GM21423 (cell line): ENCODE results near the gene MSANTD3.
"Not testable (repeated sequence)": the region's sequence is repeated elsewhere in the genome, so short reads cannot be mapped to it uniquely, and the experiment has no call there.

ENCODE experiments used
- ATAC-seq: cut with Tn5 transposase; IDR thresholded peaks from one replicate; pipeline ENCODE4 v1.9.1; 2021; ENCODE audit warnings: mild to moderate bottlenecking, moderate library complexity; ENCODE audit not compliant: unreplicated experiment

Gene MSANTD3

GRCh38 chr9:100428871-100429654 lies 2.1 kb downstream of the MSANTD3 start:
- ATAC-seq: no peak

- no peak for ATAC-seq
Measured at GRCh38 chr9:100430286-100430940, 3.5 kb downstream of the MSANTD3 start.

GRCh38 chr9:100431886-100432285 lies 4.9 kb downstream of the MSANTD3 start:
- no peak for ATAC-seq

- ATAC-seq: no peak
Measured at GRCh38 chr9:100432736-100433135, 5.8 kb downstream of the MSANTD3 start.

- no peak for ATAC-seq
Measured at GRCh38 chr9:100436571-100436970, 9.6 kb downstream of the MSANTD3 start.

GRCh38 chr9:100437860-100438805 lies 11.2 kb downstream of the MSANTD3 start:
- no peak for ATAC-seq

GRCh38 chr9:100440071-100440470 lies 13.1 kb downstream of the MSANTD3 start:
- no peak for ATAC-seq

GRCh38 chr9:100440487-100440886 lies 13.5 kb downstream of the MSANTD3 start:
- not testable (repeated sequence) for ATAC-seq

- ATAC-seq: no peak
Measured at GRCh38 chr9:100441911-100442361, 15.0 kb downstream of the MSANTD3 start.

- ATAC-seq: no peak
Measured at GRCh38 chr9:100443781-100444768, 17.1 kb downstream of the MSANTD3 start.

GRCh38 chr9:100445161-100445902 lies 18.4 kb downstream of the MSANTD3 start:
- no peak for ATAC-seq

GRCh38 chr9:100445903-100446549 lies 19.1 kb downstream of the MSANTD3 start:
- ATAC-seq: no peak

GRCh38 chr9:100447041-100447440 lies 20.1 kb downstream of the MSANTD3 start:
- no peak for ATAC-seq

- no peak for ATAC-seq
Measured at GRCh38 chr9:100448266-100448665, 21.3 kb downstream of the MSANTD3 start.

- peak; percentile 58 for ATAC-seq
Measured at GRCh38 chr9:100449420-100449819, 22.5 kb downstream of the MSANTD3 start.

GRCh38 chr9:100452894-100453293 lies 26.0 kb downstream of the MSANTD3 start:
- no peak for ATAC-seq

- no peak for ATAC-seq
Measured at GRCh38 chr9:100455470-100455869, 28.5 kb downstream of the MSANTD3 start.

GRCh38 chr9:100457517-100457916 lies 30.6 kb downstream of the MSANTD3 start:
- ATAC-seq: no peak

GRCh38 chr9:100459963-100460362 lies 33.0 kb downstream of the MSANTD3 start:
- no peak for ATAC-seq
